HEK293 (cell line): ENCODE results near the gene YIPF1.
A peak's percentile ranks its signal among the peaks of the same experiment; 100 is the strongest.

Experiments used
- BCL11B ChIP-seq: fragments of 450-650 bp; formaldehyde crosslinking; IDR thresholded peaks from 2 replicates; pipeline ENCODE4 v1.5.1; 2016; ENCODE audit warnings: low read depth, missing biosample characterization, missing genetic modification characterization
- GLIS1 ChIP-seq: fragments of 450-650 bp; formaldehyde crosslinking; IDR thresholded peaks from 2 replicates; pipeline ENCODE4 v1.5.1; 2016; ENCODE audit warnings: missing biosample characterization, missing genetic modification characterization
- KLF1 ChIP-seq: fragments of 450-650 bp; formaldehyde crosslinking; IDR thresholded peaks from 2 replicates; pipeline ENCODE4 v1.5.1; 2016; ENCODE audit warnings: missing biosample characterization, missing genetic modification characterization
- OVOL3 ChIP-seq: fragments of 450-650 bp; formaldehyde crosslinking; IDR thresholded peaks from 2 replicates; pipeline ENCODE4 v1.5.1; 2016; ENCODE audit warnings: missing biosample characterization, missing genetic modification characterization
- SCRT1 ChIP-seq: fragments of 450-650 bp; formaldehyde crosslinking; IDR thresholded peaks from 2 replicates; pipeline ENCODE4 v1.5.1; 2016; ENCODE audit warnings: missing biosample characterization, missing genetic modification characterization, borderline replicate concordance
- ZBTB1 ChIP-seq: fragments of 450-650 bp; formaldehyde crosslinking; IDR thresholded peaks from 2 replicates; pipeline ENCODE4 v1.5.1; 2016; ENCODE audit warnings: missing biosample characterization, missing genetic modification characterization
- ZBTB11 ChIP-seq: fragments of 450-650 bp; formaldehyde crosslinking; conservative IDR thresholded peaks from 2 replicates; pipeline ENCODE4 v1.5.1; 2016; ENCODE audit warnings: low read depth, missing biosample characterization, missing genetic modification characterization
- ZBTB17 ChIP-seq: fragments of 450-650 bp; formaldehyde crosslinking; IDR thresholded peaks from 2 replicates; pipeline ENCODE4 v1.5.1; 2016; ENCODE audit warnings: missing biosample characterization, missing genetic modification characterization
- ZFP3 ChIP-seq: fragments of 450-650 bp; formaldehyde crosslinking; IDR thresholded peaks from 2 replicates; pipeline ENCODE4 v1.5.1; 2016; ENCODE audit warnings: low read depth, missing biosample characterization, missing genetic modification characterization
- ZNF146 ChIP-seq: fragments of 450-650 bp; formaldehyde crosslinking; IDR thresholded peaks from 2 replicates; pipeline ENCODE4 v1.5.1; 2016; ENCODE audit warnings: missing biosample characterization, missing genetic modification characterization
- ZNF148 ChIP-seq: fragments of 450-650 bp; formaldehyde crosslinking; IDR thresholded peaks from 2 replicates; pipeline ENCODE4 v1.5.0; 2017; ENCODE audit warnings: missing biosample characterization, missing genetic modification characterization, borderline replicate concordance
- ZNF2 ChIP-seq: fragments of 450-650 bp; formaldehyde crosslinking; IDR thresholded peaks from 2 replicates; pipeline ENCODE4 v1.5.1; 2016; ENCODE audit warnings: missing biosample characterization, missing genetic modification characterization
- ZNF341 ChIP-seq: fragments of 450-650 bp; formaldehyde crosslinking; IDR thresholded peaks from 2 replicates; pipeline ENCODE4; 2016; ENCODE audit warnings: low read depth, missing biosample characterization, missing genetic modification characterization
- ZNF501 ChIP-seq: fragments of 450-650 bp; formaldehyde crosslinking; IDR thresholded peaks from 2 replicates; pipeline ENCODE4 v1.5.1; 2016; ENCODE audit warnings: missing biosample characterization, missing genetic modification characterization
- ZNF571 ChIP-seq: fragments of 450-650 bp; formaldehyde crosslinking; IDR thresholded peaks from 2 replicates; pipeline ENCODE4 v1.5.0; 2017; ENCODE audit warnings: missing biosample characterization, missing genetic modification characterization
- ZNF639 ChIP-seq: fragments of 450-650 bp; formaldehyde crosslinking; IDR thresholded peaks from 2 replicates; pipeline ENCODE4 v1.5.1; 2016; ENCODE audit warnings: missing biosample characterization, missing genetic modification characterization
- ZNF747 ChIP-seq: fragments of 450-650 bp; formaldehyde crosslinking; IDR thresholded peaks from 2 replicates; pipeline ENCODE4 v1.5.1; 2016; ENCODE audit warnings: missing biosample characterization, missing genetic modification characterization
- ZNF777 ChIP-seq: fragments of 450-650 bp; formaldehyde crosslinking; IDR thresholded peaks from 2 replicates; pipeline ENCODE4 v1.5.1; 2017; ENCODE audit warnings: missing biosample characterization, missing genetic modification characterization, borderline replicate concordance
- ZXDB ChIP-seq: fragments of 450-650 bp; formaldehyde crosslinking; IDR thresholded peaks from 2 replicates; pipeline ENCODE4 v1.5.1; 2016; ENCODE audit warnings: missing biosample characterization, missing genetic modification characterization
- TF ChIP-seq, protein P1 (sequence below): IDR thresholded peaks from 2 replicates; pipeline ENCODE4 v1.6.1; 2011; ENCODE audit warnings: mild to moderate bottlenecking, low read depth, low read length, borderline replicate concordance
- TF ChIP-seq, protein P2 (sequence below): fragments of 450-650 bp; formaldehyde crosslinking; IDR thresholded peaks from 2 replicates; pipeline ENCODE4 v1.5.1; 2016; ENCODE audit warnings: missing biosample characterization, missing genetic modification characterization, low read depth
- TF ChIP-seq, protein P3 (sequence below): fragments of 450-650 bp; formaldehyde crosslinking; IDR thresholded peaks from 2 replicates; pipeline ENCODE4 v1.5.1; 2016; ENCODE audit warnings: missing biosample characterization, missing genetic modification characterization

The YIPF1 gene

DNA sequence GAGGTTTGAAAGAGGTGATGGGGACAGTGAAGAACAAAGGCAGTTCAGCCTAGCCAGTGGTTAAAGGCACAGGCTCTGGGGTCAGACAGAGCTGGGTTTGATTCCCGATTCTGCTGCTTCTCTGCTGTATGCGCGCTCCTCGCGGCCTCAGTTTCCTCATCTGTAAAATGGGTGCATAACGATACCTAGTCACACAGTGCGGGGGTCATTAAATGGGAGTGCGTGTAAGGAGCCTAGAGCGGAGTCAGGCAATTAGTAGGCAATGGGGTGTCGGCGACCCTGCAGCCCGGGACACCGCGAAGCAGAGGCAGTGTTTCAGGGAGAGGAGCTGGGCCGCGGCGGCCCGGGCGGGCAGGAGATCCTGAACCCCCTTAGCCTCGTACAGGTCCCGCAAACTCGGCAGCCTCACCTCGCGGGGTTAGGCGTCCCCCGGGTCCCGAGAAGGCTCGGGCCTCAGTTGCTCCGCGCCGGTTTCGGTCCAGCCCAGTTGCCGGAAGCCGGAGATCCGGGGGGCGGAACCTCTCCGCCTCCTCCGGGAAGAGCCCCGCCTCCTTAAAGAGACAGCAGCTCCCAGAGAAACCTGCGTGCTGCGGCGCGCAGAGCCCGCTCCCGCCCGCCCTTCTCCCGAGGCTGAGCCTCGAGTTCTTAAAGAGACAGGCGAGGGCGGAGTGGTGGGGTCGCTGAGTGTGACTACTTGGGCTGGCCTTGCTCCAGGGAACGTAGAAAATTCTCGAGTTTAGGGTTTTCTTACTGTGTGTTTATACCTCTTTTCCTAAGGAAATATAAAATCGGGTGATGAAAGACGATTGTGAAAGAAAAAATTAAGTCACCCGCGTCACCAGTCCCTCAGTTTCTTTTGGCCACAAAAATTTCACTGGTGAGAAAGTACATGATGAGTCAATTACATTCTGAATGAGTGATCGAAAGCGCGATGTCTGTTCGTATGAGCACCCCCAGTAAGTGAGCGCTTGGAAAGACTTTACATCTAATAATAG lies at the start of gene YIPF1 (continued):
- peak; percentile 85 for TF ChIP-seq ZNF639 (tag by site-specific recombination)
- TF ChIP-seq, protein P1, sequence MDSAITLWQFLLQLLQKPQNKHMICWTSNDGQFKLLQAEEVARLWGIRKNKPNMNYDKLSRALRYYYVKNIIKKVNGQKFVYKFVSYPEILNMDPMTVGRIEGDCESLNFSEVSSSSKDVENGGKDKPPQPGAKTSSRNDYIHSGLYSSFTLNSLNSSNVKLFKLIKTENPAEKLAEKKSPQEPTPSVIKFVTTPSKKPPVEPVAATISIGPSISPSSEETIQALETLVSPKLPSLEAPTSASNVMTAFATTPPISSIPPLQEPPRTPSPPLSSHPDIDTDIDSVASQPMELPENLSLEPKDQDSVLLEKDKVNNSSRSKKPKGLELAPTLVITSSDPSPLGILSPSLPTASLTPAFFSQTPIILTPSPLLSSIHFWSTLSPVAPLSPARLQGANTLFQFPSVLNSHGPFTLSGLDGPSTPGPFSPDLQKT: no peak; the same call in 1 of the 2 replicates
- TF ChIP-seq SCRT1 (tag by site-specific recombination): no peak
- TF ChIP-seq, protein P2, sequence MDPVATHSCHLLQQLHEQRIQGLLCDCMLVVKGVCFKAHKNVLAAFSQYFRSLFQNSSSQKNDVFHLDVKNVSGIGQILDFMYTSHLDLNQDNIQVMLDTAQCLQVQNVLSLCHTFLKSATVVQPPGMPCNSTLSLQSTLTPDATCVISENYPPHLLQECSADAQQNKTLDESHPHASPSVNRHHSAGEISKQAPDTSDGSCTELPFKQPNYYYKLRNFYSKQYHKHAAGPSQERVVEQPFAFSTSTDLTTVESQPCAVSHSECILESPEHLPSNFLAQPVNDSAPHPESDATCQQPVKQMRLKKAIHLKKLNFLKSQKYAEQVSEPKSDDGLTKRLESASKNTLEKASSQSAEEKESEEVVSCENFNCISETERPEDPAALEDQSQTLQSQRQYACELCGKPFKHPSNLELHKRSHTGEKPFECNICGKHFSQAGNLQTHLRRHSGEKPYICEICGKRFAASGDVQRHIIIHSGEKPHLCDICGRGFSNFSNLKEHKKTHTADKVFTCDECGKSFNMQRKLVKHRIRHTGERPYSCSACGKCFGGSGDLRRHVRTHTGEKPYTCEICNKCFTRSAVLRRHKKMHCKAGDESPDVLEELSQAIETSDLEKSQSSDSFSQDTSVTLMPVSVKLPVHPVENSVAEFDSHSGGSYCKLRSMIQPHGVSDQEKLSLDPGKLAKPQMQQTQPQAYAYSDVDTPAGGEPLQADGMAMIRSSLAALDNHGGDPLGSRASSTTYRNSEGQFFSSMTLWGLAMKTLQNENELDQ (tag by site-specific recombination): no peak
- TF ChIP-seq ZBTB11 (tag by site-specific recombination): peak; percentile 49
- no peak for TF ChIP-seq ZNF777 (tag by site-specific recombination)
- TF ChIP-seq ZNF146: peak; percentile 43; the same call in 1 of the 2 replicates
- TF ChIP-seq ZNF341 (tag by site-specific recombination): 0 out of 2 replicates have a peak, but pooled peaks have one; percentile 40
- TF ChIP-seq ZNF148: 0 out of 2 replicates have a peak, but pooled peaks have one; percentile 20
- TF ChIP-seq KLF1 (tag by site-specific recombination): 0 out of 2 replicates have a peak, but pooled peaks have one; percentile 29
- no peak for TF ChIP-seq BCL11B (tag by site-specific recombination)
- peak; percentile 87 for TF ChIP-seq ZBTB17 (tag by site-specific recombination)
- TF ChIP-seq ZBTB1 (tag by site-specific recombination): 0 out of 2 replicates have a peak, but pooled peaks have one; percentile 40
- TF ChIP-seq ZNF571: no peak
- TF ChIP-seq ZXDB (tag by site-specific recombination): peak; percentile 62
- TF ChIP-seq GLIS1: no peak; the same call in 1 of the 2 replicates
- TF ChIP-seq ZNF747 (tag by site-specific recombination): no peak
- TF ChIP-seq ZNF501 (tag by site-specific recombination): peak; percentile 47; the same call in 1 of the 2 replicates
- no peak for TF ChIP-seq OVOL3 (tag by site-specific recombination)
- TF ChIP-seq ZNF2: peak; percentile 90
- no peak for TF ChIP-seq ZFP3 (tag by site-specific recombination)
- TF ChIP-seq, protein P3, sequence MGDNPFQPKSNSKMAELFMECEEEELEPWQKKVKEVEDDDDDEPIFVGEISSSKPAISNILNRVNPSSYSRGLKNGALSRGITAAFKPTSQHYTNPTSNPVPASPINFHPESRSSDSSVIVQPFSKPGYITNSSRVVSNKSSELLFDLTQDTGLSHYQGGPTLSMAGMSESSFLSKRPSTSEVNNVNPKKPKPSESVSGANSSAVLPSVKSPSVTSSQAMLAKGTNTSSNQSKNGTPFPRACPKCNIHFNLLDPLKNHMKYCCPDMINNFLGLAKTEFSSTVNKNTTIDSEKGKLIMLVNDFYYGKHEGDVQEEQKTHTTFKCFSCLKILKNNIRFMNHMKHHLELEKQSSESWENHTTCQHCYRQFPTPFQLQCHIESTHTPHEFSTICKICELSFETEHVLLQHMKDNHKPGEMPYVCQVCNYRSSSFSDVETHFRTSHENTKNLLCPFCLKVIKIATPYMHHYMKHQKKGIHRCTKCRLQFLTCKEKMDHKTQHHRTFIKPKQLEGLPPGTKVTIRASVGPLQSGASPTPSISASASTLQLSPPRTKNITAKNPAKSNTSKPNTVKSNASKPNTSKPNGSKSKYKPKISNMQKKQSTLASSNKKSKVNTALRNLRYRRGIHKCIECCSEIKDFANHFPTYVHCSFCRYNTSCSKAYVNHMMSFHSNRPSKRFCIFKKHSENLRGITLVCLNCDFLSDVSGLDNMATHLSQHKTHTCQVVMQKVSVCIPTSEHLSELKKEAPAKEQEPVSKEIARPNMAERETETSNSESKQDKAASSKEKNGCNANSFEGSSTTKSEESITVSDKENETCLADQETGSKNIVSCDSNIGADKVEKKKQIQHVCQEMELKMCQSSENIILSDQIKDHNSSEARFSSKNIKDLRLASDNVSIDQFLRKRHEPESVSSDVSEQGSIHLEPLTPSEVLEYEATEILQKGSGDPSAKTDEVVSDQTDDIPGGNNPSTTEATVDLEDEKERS (tag by site-specific recombination): peak; percentile 84; the same call in 1 of the 2 replicates
